Breast epithelium (tissue), 3 donors: ENCODE measurements around the gene FOXRED2.

Experiments used
- POLR2A ChIP-seq: fragments of 450-650 bp; IDR thresholded peaks from one replicate; pipeline ENCODE4 v1.6.1; 2016; ENCODE audit warnings: antibody characterized with exemption, mild to moderate bottlenecking, moderate library complexity
- POLR2AphosphoS5 ChIP-seq, 3 donors: sonication (generic); formaldehyde crosslinking; IDR thresholded peaks; one replicate each; pipeline ENCODE4 v1.6.1; 2017; ENCODE audit warnings: antibody characterized with exemption in 3 of 3
- TF ChIP-seq, protein P1 (sequence below), 3 donors: fragments of 450-650 bp; IDR thresholded peaks; one replicate each; pipeline ENCODE4 v1.5.1; 2016 to 2017; ENCODE audit warnings: antibody characterized with exemption in 3 of 3, mild to moderate bottlenecking in 3 of 3, moderate library complexity in 3 of 3

DNA sequence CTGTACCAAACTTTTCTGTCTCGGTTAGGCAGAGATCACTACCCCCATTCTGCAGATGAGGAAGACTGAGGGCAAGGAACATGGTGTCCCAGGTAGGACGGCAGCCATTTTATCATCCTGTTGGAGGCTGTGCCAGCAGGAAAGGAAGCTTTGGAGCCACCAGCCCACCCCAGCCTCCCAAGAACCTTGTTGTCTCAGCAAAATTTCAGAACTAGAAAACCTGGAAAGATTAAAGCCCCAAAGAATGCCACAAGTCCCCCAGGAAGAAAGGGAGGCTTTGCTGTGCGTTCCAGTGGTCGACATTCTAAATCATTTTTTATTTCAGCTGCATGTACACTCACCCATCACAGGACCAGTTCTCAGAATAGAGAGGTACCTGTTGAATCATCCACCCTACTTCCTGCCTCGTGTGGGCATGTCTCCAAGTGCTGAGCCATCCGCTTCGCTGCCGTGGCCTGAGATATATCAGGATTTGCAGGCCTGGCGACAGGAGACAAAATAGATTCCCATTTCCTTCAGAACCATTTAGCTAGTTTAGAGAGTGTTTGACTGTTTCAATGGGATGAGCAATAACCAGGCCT is 35.1 kb upstream of the FOXRED2 start:
- TF ChIP-seq, protein P1, sequence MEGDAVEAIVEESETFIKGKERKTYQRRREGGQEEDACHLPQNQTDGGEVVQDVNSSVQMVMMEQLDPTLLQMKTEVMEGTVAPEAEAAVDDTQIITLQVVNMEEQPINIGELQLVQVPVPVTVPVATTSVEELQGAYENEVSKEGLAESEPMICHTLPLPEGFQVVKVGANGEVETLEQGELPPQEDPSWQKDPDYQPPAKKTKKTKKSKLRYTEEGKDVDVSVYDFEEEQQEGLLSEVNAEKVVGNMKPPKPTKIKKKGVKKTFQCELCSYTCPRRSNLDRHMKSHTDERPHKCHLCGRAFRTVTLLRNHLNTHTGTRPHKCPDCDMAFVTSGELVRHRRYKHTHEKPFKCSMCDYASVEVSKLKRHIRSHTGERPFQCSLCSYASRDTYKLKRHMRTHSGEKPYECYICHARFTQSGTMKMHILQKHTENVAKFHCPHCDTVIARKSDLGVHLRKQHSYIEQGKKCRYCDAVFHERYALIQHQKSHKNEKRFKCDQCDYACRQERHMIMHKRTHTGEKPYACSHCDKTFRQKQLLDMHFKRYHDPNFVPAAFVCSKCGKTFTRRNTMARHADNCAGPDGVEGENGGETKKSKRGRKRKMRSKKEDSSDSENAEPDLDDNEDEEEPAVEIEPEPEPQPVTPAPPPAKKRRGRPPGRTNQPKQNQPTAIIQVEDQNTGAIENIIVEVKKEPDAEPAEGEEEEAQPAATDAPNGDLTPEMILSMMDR (IDR thresholded peaks at IDR 0.05), result no peak
- no peak for TF ChIP-seq POLR2A
- TF ChIP-seq POLR2AphosphoS5 (IDR thresholded peaks at IDR 0.05), result no peak
